Measurements from ENCODE around the gene GRK5. TPM values are rescaled to one million over a fixed set of nuclear protein-coding genes. Genes with fewer than 3 reads are reported as not detected.

The GRK5 gene
- total RNA-seq, 1 experiment from 2014 or later, result 1.2 TPM

DNA sequence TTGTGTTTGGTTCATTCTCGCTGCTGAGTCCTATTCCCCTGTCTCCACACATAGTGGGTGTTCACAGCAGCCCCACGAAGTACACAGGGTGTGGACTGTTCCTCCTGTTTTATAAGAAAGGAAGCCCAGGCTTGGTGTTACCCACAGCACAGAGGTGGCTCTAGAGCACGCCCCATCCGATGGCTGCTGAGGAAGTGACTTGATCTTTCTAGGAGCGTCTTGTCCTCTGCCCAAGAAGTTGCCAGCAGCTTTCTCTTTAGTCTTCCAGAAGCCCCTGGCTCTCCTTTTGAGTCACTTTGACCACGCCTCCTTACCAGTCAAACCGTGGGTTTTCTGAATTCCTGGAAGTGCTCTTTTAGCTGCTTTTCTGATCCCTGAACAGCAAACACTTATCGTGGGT lies 94.0 kb downstream of the GRK5 start:
- Histone ChIP-seq H3K9ac (ENCODE audit: extremely low read depth, insufficient read length, low read length) (no peak overlapping the region), H3K4me1 (ENCODE audit: insufficient read depth, low read length) (no peaks in the 10 kb centered on the region), H3K4me2 (ENCODE audit: insufficient read depth, insufficient read length, low read length) (no peak overlapping the region), H2BK120ac (ENCODE audit: low read depth, low read length, poor library complexity, severe bottlenecking) (no peak overlapping the region), H3K79me2 (ENCODE audit: insufficient read depth, low read length) (no peaks in the 10 kb centered on the region), H2AFZ (ENCODE audit: low read length) (no peak overlapping the region), H3K4ac (ENCODE audit: low read depth, low read length) (no peak overlapping the region), H3K18ac (ENCODE audit: insufficient read length, low read depth, low read length) (no peak overlapping the region), H3T11ph (ENCODE audit: low read length) (no peak overlapping the region), H3K23ac (ENCODE audit: insufficient read length, low read depth, low read length) (no peak overlapping the region), H3K27me3 (ENCODE audit: insufficient read depth, low read length) (no peaks in the 10 kb centered on the region), H3K27ac (ENCODE audit: insufficient read length, low read depth, low read length) (no peak overlapping the region), H2AK5ac (ENCODE audit: insufficient read length, low read length) (no peak overlapping the region), H4K20me1 (ENCODE audit: control insufficient read depth, insufficient read depth, insufficient read length) (no peaks in the 10 kb centered on the region), H3K79me1 (ENCODE audit: insufficient read depth, low read depth, low read length, poor library complexity, severe bottlenecking) (no peaks in the 10 kb centered on the region), H3K56ac (ENCODE audit: insufficient read length, low read depth, low read length) (no peak overlapping the region), H4K8ac (replicated peaks; ENCODE audit: insufficient read length, low read depth, low read length) (no peak overlapping the region), H4K91ac (ENCODE audit: insufficient read length, low read depth, low read length) (no peak overlapping the region), H2BK5ac (ENCODE audit: insufficient read length, low read length) (no peak overlapping the region), H2BK15ac (ENCODE audit: low read depth, low read length) (no peak overlapping the region), H2BK12ac (ENCODE audit: insufficient read length, low read depth, low read length) (no peak overlapping the region), H3K9me3 (ENCODE audit: control insufficient read depth, low read depth, low read length) (no peaks in the 10 kb centered on the region), H2BK20ac (ENCODE audit: low read depth, low read length, poor library complexity, severe bottlenecking) (no peak overlapping the region), H4K5ac (ENCODE audit: insufficient read length, low read depth, low read length) (no peak overlapping the region), H3K14ac (ENCODE audit: insufficient read depth, low read length) (no peak overlapping the region; the same call in 1 of the 2 replicates), H3K23me2 (ENCODE audit: insufficient read length, low read depth, low read length, poor library complexity, severe bottlenecking) (no peaks in the 10 kb centered on the region)
- no CpG with 5 or more reads among the region's 8 CpGs for WGBS (ENCODE audit: extremely low coverage, insufficient read length, low lambda C conversion rate)
- peaks cover 9 to 10% of the 10 kb centered on the region in 2 experiments; a peak in 3 of 4 replicates for H3K4me1 Mint-ChIP-seq
- H3K27me3 Mint-ChIP-seq (ENCODE audit: low read depth), result no peaks in the 10 kb centered on the region
- no peak for TF ChIP-seq CTCF (conservative IDR thresholded peaks at IDR 0.05)
- no peak overlapping the region for H3K4me3 Mint-ChIP-seq
- DNase-seq, result no peak
- H3K27ac Mint-ChIP-seq, result no peak overlapping the region
- peaks cover 0 to 7% (median 2%) of the 10 kb centered on the region in 3 experiments; a peak in 2 of 7 replicates for H3K36me3 Mint-ChIP-seq (ENCODE audit: insufficient read depth in 1 of 3, low read depth in 3 of 3)
- peaks cover 0 to 8% of the 10 kb centered on the region in 2 experiments; a peak in 2 of 5 replicates for H3K9me3 Mint-ChIP-seq

Measured in H9 (cell line).